ENCODE measurements around the gene PPP1R7.
"Not testable (repeated sequence)": the region's sequence is repeated elsewhere in the genome, so short reads cannot be mapped to it uniquely, and the experiment has no call there.

PPP1R7 gene

GRCh38 chr2:241149925-241150659 is at the start of gene PPP1R7:
PPP1R7 (plus strand) TSS chr2:241150467; CDS start chr2:241150496, 29 bp downstream.
- H3K4me1 Mint-ChIP-seq, result peaks cover 35 to 52% of the 10 kb centered on the region in 2 donors
- peak within 1 kb of the TSS; percentile 93 for H3K27ac Mint-ChIP-seq
- H3K36me3 Mint-ChIP-seq, result peaks cover 14 to 23% of the 10 kb centered on the region in 2 donors
- DNase-seq (peak; percentile 92), ATAC-seq (replicated peaks) (peak; percentile 82 to 83)
- H3K27me3 Mint-ChIP-seq, result no peaks in the 10 kb centered on the region
- H3K9me3 Mint-ChIP-seq, result no peaks in the 10 kb centered on the region
- H3K4me3 Mint-ChIP-seq, result peak within 1 kb of the TSS; percentile 87 to 91

- Mint-ChIP-seq H3K27me3 (no peaks in the 10 kb centered on the region), H3K4me1 (peaks cover 20 to 47% of the 10 kb centered on the region in 2 donors), H3K36me3 (peaks cover 25 to 51% of the 10 kb centered on the region in 2 donors), H3K27ac (peak within 1 kb of the TSS; percentile 98), H3K9me3 (no peaks in the 10 kb centered on the region), H3K4me3 (peak within 1 kb of the TSS; percentile 95 to 97)
- ATAC-seq (replicated peaks) (peak; percentile 98 to 100), DNase-seq (peak; percentile 88)
These were observed 47.9 kb upstream of the PPP1R7 start, which contains the start of gene MTERF4 for GRCh38 chr2:241102239-241102803. MTERF4 (minus strand) TSS chr2:241102287; CDS start chr2:241102273, 14 bp downstream.

- ATAC-seq (replicated peaks), result no peak
- H3K9me3 Mint-ChIP-seq, result no peaks in the 10 kb centered on the region
- H3K36me3 Mint-ChIP-seq, result peaks cover 24 to 49% of the 10 kb centered on the region in 2 donors
- no peak for DNase-seq
- no peaks in the 10 kb centered on the region for H3K27me3 Mint-ChIP-seq
- peak overlapping the region; percentile 98 for H3K27ac Mint-ChIP-seq
- peak overlapping the region; percentile 95 to 97 for H3K4me3 Mint-ChIP-seq
- peaks cover 17 to 47% of the 10 kb centered on the region in 2 donors for H3K4me1 Mint-ChIP-seq
These were observed 47.1 kb upstream of the PPP1R7 start for GRCh38 chr2:241103176-241103595.

- Mint-ChIP-seq H3K36me3 (peaks cover 20 to 46% of the 10 kb centered on the region in 2 donors), H3K4me1 (peaks cover 17 to 47% of the 10 kb centered on the region in 2 donors)
- H3K4me3 Mint-ChIP-seq; H3K27ac Mint-ChIP-seq; H3K9me3 Mint-ChIP-seq; H3K27me3 Mint-ChIP-seq; ATAC-seq (replicated peaks); DNase-seq: not testable (repeated sequence)
These were observed 45.7 kb upstream of the PPP1R7 start for GRCh38 chr2:241104611-241105010.

GRCh38 chr2:241105641-241106040 is 44.6 kb upstream of the PPP1R7 start:
- Mint-ChIP-seq H3K27ac (peak overlapping the region; percentile 37), H3K4me1 (peaks cover 24 to 47% of the 10 kb centered on the region in 2 donors), H3K27me3 (no peaks in the 10 kb centered on the region), H3K4me3 (no peak overlapping the region), H3K36me3 (peaks cover 19 to 49% of the 10 kb centered on the region in 2 donors), H3K9me3 (peaks cover 0 to 3% of the 10 kb centered on the region in 2 donors)
- ATAC-seq (replicated peaks) (no peak), DNase-seq (no peak)

GRCh38 chr2:241107031-241107783 is 43.1 kb upstream of the PPP1R7 start:
- Mint-ChIP-seq H3K27ac (no peak overlapping the region), H3K27me3 (no peaks in the 10 kb centered on the region), H3K36me3 (peaks cover 18 to 53% of the 10 kb centered on the region in 2 donors), H3K4me1 (peaks cover 34 to 52% of the 10 kb centered on the region in 2 donors), H3K4me3 (no peak overlapping the region), H3K9me3 (peaks cover 0 to 3% of the 10 kb centered on the region in 2 donors)
- no peak for ATAC-seq (replicated peaks)
- DNase-seq, result no peak

- peaks cover 0 to 3% of the 10 kb centered on the region in 2 donors for H3K9me3 Mint-ChIP-seq
- H3K4me1 Mint-ChIP-seq, result peaks cover 39 to 52% of the 10 kb centered on the region in 2 donors
- peaks cover 23 to 56% of the 10 kb centered on the region in 2 donors for H3K36me3 Mint-ChIP-seq
- no peak for DNase-seq
- ATAC-seq (replicated peaks), result no peak
- H3K27ac Mint-ChIP-seq, result peak overlapping the region; percentile 97
- H3K27me3 Mint-ChIP-seq, result no peaks in the 10 kb centered on the region
- H3K4me3 Mint-ChIP-seq, result peak overlapping the region in 1 of 2 donors; percentile 62
These were observed 41.7 kb upstream of the PPP1R7 start for GRCh38 chr2:241108271-241109209.

GRCh38 chr2:241109210-241110088 is 40.8 kb upstream of the PPP1R7 start:
- no peak for DNase-seq
- H3K4me3 Mint-ChIP-seq, result peak overlapping the region; percentile 19 to 76
- no peaks in the 10 kb centered on the region for H3K27me3 Mint-ChIP-seq
- H3K4me1 Mint-ChIP-seq, result peaks cover 39 to 52% of the 10 kb centered on the region in 2 donors
- H3K9me3 Mint-ChIP-seq, result peaks cover 0 to 3% of the 10 kb centered on the region in 2 donors
- H3K27ac Mint-ChIP-seq, result peak overlapping the region; percentile 97
- H3K36me3 Mint-ChIP-seq, result peaks cover 26 to 63% of the 10 kb centered on the region in 2 donors
- ATAC-seq (replicated peaks), result no peak

- H3K9me3 Mint-ChIP-seq, result peaks cover 0 to 3% of the 10 kb centered on the region in 2 donors
- H3K27ac Mint-ChIP-seq, result peak overlapping the region; percentile 94
- H3K4me1 Mint-ChIP-seq, result peaks cover 40 to 52% of the 10 kb centered on the region in 2 donors
- H3K4me3 Mint-ChIP-seq, result peak overlapping the region; percentile 71 to 76
- H3K27me3 Mint-ChIP-seq, result no peaks in the 10 kb centered on the region
- peaks cover 33 to 68% of the 10 kb centered on the region in 2 donors for H3K36me3 Mint-ChIP-seq
- ATAC-seq (replicated peaks), result peak in 1 of 2 donors; percentile 2
- DNase-seq, result no peak
These were observed 40.1 kb upstream of the PPP1R7 start for GRCh38 chr2:241110089-241110606.

GRCh38 chr2:241110607-241111439 is 39.4 kb upstream of the PPP1R7 start:
- Mint-ChIP-seq H3K4me1 (peaks cover 43 to 52% of the 10 kb centered on the region in 2 donors), H3K27ac (peak overlapping the region; percentile 94), H3K36me3 (peaks cover 39 to 72% of the 10 kb centered on the region in 2 donors), H3K27me3 (no peaks in the 10 kb centered on the region), H3K9me3 (peaks cover 0 to 3% of the 10 kb centered on the region in 2 donors), H3K4me3 (peak overlapping the region; percentile 71 to 76)
- DNase-seq (peak; percentile 54), ATAC-seq (replicated peaks) (peak; percentile 85 to 89)

GRCh38 chr2:241111440-241111805 is 38.8 kb upstream of the PPP1R7 start:
- Mint-ChIP-seq H3K9me3 (peaks cover 0 to 3% of the 10 kb centered on the region in 2 donors), H3K36me3 (peaks cover 45 to 77% of the 10 kb centered on the region in 2 donors), H3K27ac (peak overlapping the region; percentile 94), H3K4me1 (peaks cover 43 to 52% of the 10 kb centered on the region in 2 donors), H3K27me3 (no peaks in the 10 kb centered on the region), H3K4me3 (peak overlapping the region; percentile 34 to 76)
- ATAC-seq (replicated peaks), result peak; percentile 66 to 71
- peak; percentile 45 for DNase-seq

- H3K4me3 Mint-ChIP-seq, result peak overlapping the region; percentile 5 to 54
- no peaks in the 10 kb centered on the region for H3K27me3 Mint-ChIP-seq
- H3K9me3 Mint-ChIP-seq, result peaks cover 0 to 3% of the 10 kb centered on the region in 2 donors
- DNase-seq (no peak), ATAC-seq (replicated peaks) (no peak)
- peak overlapping the region; percentile 94 for H3K27ac Mint-ChIP-seq
- peaks cover 47 to 77% of the 10 kb centered on the region in 2 donors for H3K36me3 Mint-ChIP-seq
- peaks cover 43 to 52% of the 10 kb centered on the region in 2 donors for H3K4me1 Mint-ChIP-seq
These were observed 38.2 kb upstream of the PPP1R7 start for GRCh38 chr2:241112046-241112445.
